Thoracic aorta (tissue), 2 donors: ENCODE measurements around the gene CELF5. TPM values are rescaled to one million over a fixed set of nuclear protein-coding genes. Genes with fewer than 3 reads are reported as not detected.

Source experiments
- ATAC-seq: fragments of 150-250 bp; one replicate; pipeline ENCODE4 v1.8.0; 2017; ENCODE audit warnings: low read depth; ENCODE audit not compliant: insufficient number of reproducible peaks, low FRiP score
- DNase-seq: peaks from one replicate; pipeline ENCODE4 v3.0.0-alpha.2; 2020; ENCODE audit warnings: low spot score
- H3K27ac ChIP-seq, 2 donors: fragments of 200-600 bp; sonication (generic); 1 replicate in 1 of 2; 2 replicates in 1 of 2; pipeline ENCODE4 v1.5.1; 2016; ENCODE audit warnings: mild to moderate bottlenecking in 2 of 2, moderate library complexity in 2 of 2
- H3K27me3 ChIP-seq: fragments of 200-600 bp; sonication (generic); replicated peaks from 2 replicates; pipeline ENCODE4 v1.6.0; 2016; ENCODE audit warnings: mild to moderate bottlenecking; ENCODE audit not compliant: insufficient read depth
- H3K36me3 ChIP-seq: fragments of 200-600 bp; sonication (generic); one replicate; pipeline ENCODE4 v1.5.1; 2016
- H3K4me1 ChIP-seq, 2 donors: fragments of 200-600 bp; sonication (generic); 1 replicate in 1 of 2; 2 replicates in 1 of 2; pipeline versions ENCODE4 v1.5.1 to v1.6.0; 2016; ENCODE audit warnings: low read depth in 2 of 2, mild to moderate bottlenecking in 1 of 2; ENCODE audit not compliant: control insufficient read depth in 1 of 2
- H3K4me3 ChIP-seq: fragments of 200-600 bp; sonication (generic); 2 replicates; pipeline ENCODE4 v1.5.1; 2016; ENCODE audit warnings: mild to moderate bottlenecking
- H3K9me3 ChIP-seq: fragments of 200-600 bp; sonication (generic); 2 replicates; pipeline ENCODE4 v1.5.1; 2016
- CTCF ChIP-seq: fragments of 200-600 bp; sonication (generic); IDR thresholded peaks from one replicate; pipeline ENCODE4 v1.5.1; 2019; ENCODE audit warnings: antibody characterized with exemption
- total RNA-seq, 2 donors: library from RNA; depleted of rRNA; stranded (reverse); fragments of >200 nt; gene quantifications; one replicate each; pipeline versions ENCODE4 v1.1.0 to v1.2.3, GENCODE V29; 2016

CELF5 gene
- total RNA-seq, 2 donors from 2014 or later: not detected

GRCh38 chr19:3196064-3196932 lies 28.2 kb upstream of the CELF5 start:
- Histone ChIP-seq H3K27me3 (no peaks in the 10 kb centered on the region), H3K4me3 (no peak overlapping the region), H3K9me3 (no peaks in the 10 kb centered on the region), H3K4me1 (no peaks in the 10 kb centered on the region), H3K36me3 (peaks cover 16% of the 10 kb centered on the region), H3K27ac (no peak overlapping the region)
- no peak for DNase-seq
- no peak for TF ChIP-seq CTCF
- no peak for ATAC-seq

GRCh38 chr19:3196933-3197205 lies 27.6 kb upstream of the CELF5 start:
- ATAC-seq (no peak), DNase-seq (no peak)
- Histone ChIP-seq H3K36me3 (peaks cover 20% of the 10 kb centered on the region), H3K4me1 (no peaks in the 10 kb centered on the region), H3K27me3 (no peaks in the 10 kb centered on the region), H3K27ac (no peak overlapping the region), H3K4me3 (no peak overlapping the region), H3K9me3 (no peaks in the 10 kb centered on the region)
- no peak for TF ChIP-seq CTCF

- Histone ChIP-seq H3K27me3 (no peaks in the 10 kb centered on the region), H3K4me3 (no peak overlapping the region), H3K36me3 (peaks cover 12% of the 10 kb centered on the region), H3K27ac (no peak overlapping the region), H3K4me1 (no peaks in the 10 kb centered on the region), H3K9me3 (no peaks in the 10 kb centered on the region)
- no peak for TF ChIP-seq CTCF
- DNase-seq (no peak), ATAC-seq (no peak)
Measured at GRCh38 chr19:3198901-3199700, 25.4 kb upstream of the CELF5 start.

GRCh38 chr19:3201072-3201700 lies 23.3 kb upstream of the CELF5 start:
- ATAC-seq (no peak), DNase-seq (no peak)
- no peak for TF ChIP-seq CTCF
- no peaks in the 10 kb centered on the region for H3K4me1 ChIP-seq
- peaks cover 21% of the 10 kb centered on the region for H3K36me3 ChIP-seq
- H3K27ac ChIP-seq: no peak overlapping the region
- H3K27me3 ChIP-seq: no peaks in the 10 kb centered on the region
- H3K9me3 ChIP-seq: no peaks in the 10 kb centered on the region
- H3K4me3 ChIP-seq: no peak overlapping the region

- Histone ChIP-seq H3K27ac (no peak overlapping the region), H3K4me1 (no peaks in the 10 kb centered on the region), H3K36me3 (peaks cover 24% of the 10 kb centered on the region), H3K9me3 (no peaks in the 10 kb centered on the region), H3K27me3 (no peaks in the 10 kb centered on the region), H3K4me3 (no peak overlapping the region)
- TF ChIP-seq CTCF: no peak
- no peak for ATAC-seq
- DNase-seq: no peak
Measured at GRCh38 chr19:3201911-3202310, 22.6 kb upstream of the CELF5 start.
